CD8-positive, alpha-beta memory T cell (primary cell): ENCODE results near the gene SLC6A5. TPM values are rescaled to one million over a fixed set of nuclear protein-coding genes. Genes with fewer than 3 reads are reported as not detected.

Experiments
- CTCF ChIA-PET: fragments of 350-600 bp; sonication (Branson Sonifier 250); formaldehyde crosslinking; loops from one replicate; lab custom pipeline; 2021; ENCODE audit warnings: antibody characterized with exemption; lab: Charles Lee
- POLR2A ChIA-PET: fragments of 350-600 bp; sonication (Branson Sonifier 250); formaldehyde crosslinking; loops from one replicate; lab custom pipeline; 2021; ENCODE audit warnings: antibody characterized with exemption; lab: Charles Lee
- DNase-seq, 5 donors: peaks; one replicate each; pipeline versions ENCODE4 v3.0.0 to v3.0.0-alpha.2; 2020 to 2022; ENCODE audit warnings: mixed read lengths in 1 of 5
- H3K27ac ChIP-seq: one replicate; pipeline ENCODE4 v1.7.0; 2013; ENCODE audit warnings: low read depth, mild to moderate bottlenecking, low read length, moderate library complexity
- H3K27me3 ChIP-seq: 2 replicates; pipeline ENCODE4 v1.7.0; 2013; ENCODE audit warnings: low read length, mild to moderate bottlenecking; ENCODE audit not compliant: insufficient read depth, poor library complexity, severe bottlenecking
- H3K36me3 ChIP-seq: 2 replicates; pipeline ENCODE4 v1.7.0; 2013; ENCODE audit warnings: mild to moderate bottlenecking, low read length, moderate library complexity; ENCODE audit not compliant: insufficient read depth
- H3K4me1 ChIP-seq: 2 replicates; pipeline ENCODE4 v1.7.0; 2013; ENCODE audit warnings: mild to moderate bottlenecking, low read length, moderate library complexity; ENCODE audit not compliant: insufficient read depth
- H3K4me3 ChIP-seq: 2 replicates; pipeline ENCODE4 v1.7.0; 2013; ENCODE audit warnings: mild to moderate bottlenecking, low read length
- H3K9me3 ChIP-seq: 2 replicates; pipeline ENCODE4 v1.7.0; 2013; ENCODE audit warnings: mild to moderate bottlenecking, low read length
- H3K27ac Mint-ChIP-seq, 8 donors: one replicate each; pipeline ENCODE4 v1.8.0; 2020 to 2021; ENCODE audit warnings: mixed read lengths in 8 of 8, mild to moderate bottlenecking in 6 of 8, inconsistent platforms in 3 of 8, moderate library complexity in 3 of 8
- H3K27me3 Mint-ChIP-seq, 2 donors: one replicate each; pipeline ENCODE4 v1.8.0; 2020 to 2021; ENCODE audit warnings: mixed read lengths in 2 of 2, mild to moderate bottlenecking in 1 of 2, moderate library complexity in 1 of 2
- H3K36me3 Mint-ChIP-seq, 3 donors: one replicate each; pipeline ENCODE4 v1.8.0; 2020 to 2021; ENCODE audit warnings: mixed read lengths in 3 of 3, inconsistent platforms in 1 of 3, mild to moderate bottlenecking in 1 of 3
- H3K4me1 Mint-ChIP-seq, 3 donors: one replicate each; pipeline ENCODE4 v1.8.0; 2020 to 2021; ENCODE audit warnings: mixed read lengths in 3 of 3, inconsistent platforms in 1 of 3, mild to moderate bottlenecking in 1 of 3
- H3K4me3 Mint-ChIP-seq, 7 donors: one replicate each; pipeline ENCODE4 v1.8.0; 2020 to 2021; ENCODE audit warnings: mixed read lengths in 7 of 7, mild to moderate bottlenecking in 6 of 7, moderate library complexity in 4 of 7, inconsistent platforms in 2 of 7
- H3K9me3 Mint-ChIP-seq, 5 donors: one replicate each; pipeline ENCODE4 v1.8.0; 2020 to 2022; ENCODE audit warnings: mixed read lengths in 5 of 5, mild to moderate bottlenecking in 3 of 5, moderate library complexity in 2 of 5, inconsistent platforms in 1 of 5
- polyA plus RNA-seq: library from polyadenylated mRNA; unstranded; fragments of 300-500 nt; fragmentation: Illumina TruSeq; gene quantifications from one replicate; pipeline ENCODE4 v1.2.3, GENCODE V29; 2021
- total RNA-seq, 2 experiments: library from RNA; stranded (reverse); gene quantifications; one replicate each; pipeline ENCODE4 v1.2.3, GENCODE V29; 2021

The SLC6A5 gene
- total and polyA plus RNA-seq, 3 experiments from 2014 or later: not detected

DNA sequence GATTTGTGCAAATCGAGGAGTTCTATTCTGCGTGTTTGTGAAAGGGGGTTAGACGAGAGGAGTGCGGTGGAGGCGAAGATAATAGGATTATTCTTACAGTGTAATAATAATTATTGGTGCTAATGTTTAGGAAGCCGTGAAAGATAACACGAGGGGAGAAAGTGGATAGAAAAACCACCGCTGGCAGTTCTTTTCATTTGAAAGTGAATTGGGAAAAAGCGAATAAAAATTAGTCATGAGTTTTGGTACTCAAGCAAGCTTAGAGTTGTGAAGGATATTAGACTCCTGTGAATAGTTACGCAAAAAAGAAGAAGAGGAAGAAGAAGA, 575 bp downstream of the SLC6A5 start:
- Histone ChIP-seq H3K27ac (no peak overlapping the region), H3K9me3 (no peaks in the 10 kb centered on the region), H3K4me1 (no peaks in the 10 kb centered on the region), H3K27me3 (peaks cover 52% of the 10 kb centered on the region), H3K36me3 (no peaks in the 10 kb centered on the region), H3K4me3 (no peak overlapping the region)
- CTCF ChIA-PET: no interaction called here
- H3K9me3 Mint-ChIP-seq: peaks cover 4 to 13% (median 9%) of the 10 kb centered on the region in 5 donors
- H3K27ac Mint-ChIP-seq: no peak overlapping the region
- POLR2A ChIA-PET: no interaction called here
- DNase-seq: no peak
- H3K4me3 Mint-ChIP-seq: no peak overlapping the region
- peaks cover 82 to 90% of the 10 kb centered on the region in 2 donors for H3K27me3 Mint-ChIP-seq
- H3K36me3 Mint-ChIP-seq: peaks cover 0 to 5% (median 0%) of the 10 kb centered on the region in 3 donors
- H3K4me1 Mint-ChIP-seq: peaks cover 0 to 5% (median 0%) of the 10 kb centered on the region in 3 donors

DNA sequence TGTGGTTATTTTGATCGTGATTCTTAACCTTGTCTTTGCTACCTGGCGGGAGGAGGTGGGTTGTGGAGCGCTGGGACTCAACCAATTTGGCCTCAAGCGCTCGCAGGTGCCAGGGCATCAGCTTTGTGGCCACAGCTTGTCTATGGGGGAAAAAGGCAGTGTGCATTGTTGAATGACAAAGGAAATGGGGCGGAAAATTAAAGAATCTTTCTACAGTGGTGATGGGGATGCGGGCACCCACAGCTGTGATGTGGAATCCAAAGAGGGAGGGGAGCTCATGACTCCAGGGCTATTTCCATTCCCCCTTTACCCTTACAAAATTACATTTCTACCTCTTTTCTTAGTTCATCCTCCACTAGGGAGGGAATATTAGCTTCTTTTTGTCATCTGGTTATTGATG, 1.1 kb downstream of the SLC6A5 start:
- Mint-ChIP-seq H3K4me3 (no peak overlapping the region), H3K27me3 (peaks cover 86 to 91% of the 10 kb centered on the region in 2 donors), H3K4me1 (peaks cover 0 to 5% (median 0%) of the 10 kb centered on the region in 3 donors), H3K9me3 (peaks cover 4 to 13% (median 9%) of the 10 kb centered on the region in 5 donors), H3K27ac (no peak overlapping the region), H3K36me3 (peaks cover 0 to 5% (median 0%) of the 10 kb centered on the region in 3 donors)
- Histone ChIP-seq H3K4me3 (no peak overlapping the region), H3K4me1 (no peaks in the 10 kb centered on the region), H3K36me3 (no peaks in the 10 kb centered on the region), H3K27me3 (peaks cover 56% of the 10 kb centered on the region), H3K9me3 (no peaks in the 10 kb centered on the region), H3K27ac (no peak overlapping the region)
- DNase-seq: no peak
- ChIA-PET CTCF (no interaction called here), POLR2A (no interaction called here)

DNA sequence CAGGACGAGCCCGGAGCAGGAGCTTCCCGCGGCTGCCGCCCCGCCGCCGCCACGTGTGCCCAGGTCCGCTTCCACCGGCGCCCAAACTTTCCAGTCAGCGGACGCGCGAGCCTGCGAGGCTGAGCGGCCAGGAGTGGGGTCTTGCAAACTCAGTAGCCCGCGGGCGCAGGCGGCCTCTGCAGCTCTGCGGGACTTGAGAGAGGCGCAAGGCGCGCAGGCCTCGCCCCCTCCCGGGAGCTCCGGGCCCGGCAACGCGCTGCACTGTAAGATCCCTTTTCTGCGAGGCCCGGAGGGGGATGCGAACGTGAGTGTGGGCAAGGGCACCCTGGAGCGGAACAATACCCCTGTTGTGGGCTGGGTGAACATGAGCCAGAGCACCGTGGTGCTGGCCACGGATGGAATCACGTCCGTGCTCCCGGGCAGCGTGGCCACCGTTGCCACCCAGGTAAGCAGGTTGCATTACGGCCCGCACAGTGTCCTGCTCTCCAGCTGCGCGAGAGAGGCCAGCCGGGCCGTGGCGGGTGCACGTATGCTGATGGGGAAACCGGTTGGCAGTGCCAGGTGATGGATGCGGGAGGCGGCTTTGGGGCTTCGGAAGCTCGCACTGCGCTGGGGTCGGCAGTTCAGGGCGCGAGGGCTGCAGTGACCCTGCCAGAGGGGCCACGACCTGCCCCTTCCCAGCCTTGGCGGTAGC, 2.0 kb downstream of the SLC6A5 start:
- H3K4me1 ChIP-seq: no peaks in the 10 kb centered on the region
- Mint-ChIP-seq H3K36me3 (peaks cover 0 to 5% (median 0%) of the 10 kb centered on the region in 3 donors), H3K4me1 (peaks cover 0 to 5% (median 0%) of the 10 kb centered on the region in 3 donors), H3K27ac (no peak overlapping the region), H3K4me3 (no peak overlapping the region), H3K9me3 (peaks cover 4 to 13% (median 9%) of the 10 kb centered on the region in 5 donors), H3K27me3 (peaks cover 87 to 91% of the 10 kb centered on the region in 2 donors)
- DNase-seq: no peak
- ChIA-PET CTCF (no interaction called here), POLR2A (no interaction called here)
- no peak overlapping the region for H3K4me3 ChIP-seq
- no peak overlapping the region for H3K27ac ChIP-seq
- no peaks in the 10 kb centered on the region for H3K9me3 ChIP-seq
- peaks cover 57% of the 10 kb centered on the region for H3K27me3 ChIP-seq
- no peaks in the 10 kb centered on the region for H3K36me3 ChIP-seq

DNA sequence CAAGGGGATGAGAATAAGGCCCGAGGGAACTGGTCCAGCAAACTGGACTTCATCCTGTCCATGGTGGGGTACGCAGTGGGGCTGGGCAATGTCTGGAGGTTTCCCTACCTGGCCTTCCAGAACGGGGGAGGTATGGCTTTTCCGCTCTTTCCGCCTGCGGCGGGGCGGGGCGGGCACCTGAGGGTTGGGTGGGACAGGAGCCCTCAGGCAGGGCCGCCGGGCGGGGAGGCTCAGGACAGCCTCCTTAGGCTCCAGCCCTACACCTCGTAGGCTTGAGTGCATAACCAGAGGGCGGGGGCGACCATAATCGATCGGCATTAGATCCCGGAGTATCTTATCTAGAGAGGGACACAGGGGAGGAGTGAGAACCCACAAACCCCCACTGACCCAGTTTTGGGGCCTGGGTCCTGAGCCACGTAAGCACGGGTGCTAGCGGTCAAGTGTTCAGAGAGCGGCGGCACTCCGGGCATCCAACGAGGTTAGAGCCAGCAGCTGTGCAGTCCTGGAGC, 4.9 kb downstream of the SLC6A5 start:
- H3K27me3 ChIP-seq: peaks cover 36% of the 10 kb centered on the region
- H3K27me3 Mint-ChIP-seq: peaks cover 77 to 88% of the 10 kb centered on the region in 2 donors
- DNase-seq: no peak

DNA sequence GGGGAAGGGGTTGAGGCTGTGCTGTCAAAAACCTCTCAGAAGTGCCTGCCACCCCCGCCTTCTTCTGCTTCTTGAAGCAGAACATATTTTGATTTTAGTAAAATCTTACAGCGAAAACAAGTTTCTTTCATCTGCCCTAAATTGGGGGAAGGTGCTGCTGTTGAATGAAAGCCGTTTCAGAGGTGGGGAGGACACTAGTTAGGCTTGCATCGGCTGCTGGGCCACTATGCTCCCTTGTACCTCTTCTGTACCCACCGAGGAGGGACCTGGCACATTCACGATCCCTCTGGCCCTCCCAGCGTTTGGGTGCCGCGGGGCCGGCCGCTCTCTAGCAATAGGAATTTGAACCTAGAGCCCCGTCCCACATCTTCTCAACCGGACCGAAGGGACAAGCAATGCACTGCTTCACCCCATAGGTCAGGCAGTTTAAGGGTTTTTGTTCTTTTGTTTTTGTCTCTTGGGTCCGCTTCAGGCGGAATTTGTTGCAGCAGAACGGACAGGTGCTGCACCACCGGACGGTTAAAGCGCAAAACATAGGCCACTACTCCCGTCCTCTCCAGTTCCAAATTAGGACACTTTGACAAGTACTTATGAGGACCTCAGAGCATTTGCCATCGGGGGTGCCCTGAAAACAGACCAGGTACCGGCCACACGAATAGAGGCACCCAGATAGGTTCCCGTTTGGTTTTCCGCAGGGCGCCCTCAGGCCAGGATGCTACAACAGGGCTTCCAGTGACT, 5.6 kb downstream of the SLC6A5 start:
- H3K36me3 ChIP-seq: no peaks in the 10 kb centered on the region
- no peak for DNase-seq
- Mint-ChIP-seq H3K27me3 (peaks cover 75 to 85% of the 10 kb centered on the region in 2 donors), H3K36me3 (peaks cover 0 to 5% (median 0%) of the 10 kb centered on the region in 3 donors), H3K4me3 (no peak overlapping the region), H3K9me3 (peaks cover 1 to 7% (median 6%) of the 10 kb centered on the region in 5 donors), H3K4me1 (peaks cover 1 to 3% (median 2%) of the 10 kb centered on the region in 3 donors), H3K27ac (peak overlapping the region in 1 of 8 donors; percentile 36)
- no peaks in the 10 kb centered on the region for H3K9me3 ChIP-seq
- ChIA-PET CTCF (no interaction called here), POLR2A (no interaction called here)
- no peak overlapping the region for H3K27ac ChIP-seq
- no peaks in the 10 kb centered on the region for H3K4me1 ChIP-seq
- H3K27me3 ChIP-seq: peaks cover 30% of the 10 kb centered on the region
- no peak overlapping the region for H3K4me3 ChIP-seq

More for the DNA sequence above, 4.9 kb downstream of the SLC6A5 start:
- H3K27ac Mint-ChIP-seq: no peak overlapping the region
- H3K9me3 Mint-ChIP-seq: peaks cover 2 to 9% (median 6%) of the 10 kb centered on the region in 5 donors
- H3K36me3 ChIP-seq: no peaks in the 10 kb centered on the region
- CTCF ChIA-PET: no interaction called here
- peaks cover 0 to 5% (median 0%) of the 10 kb centered on the region in 3 donors for H3K36me3 Mint-ChIP-seq
- no peak overlapping the region for H3K4me3 Mint-ChIP-seq
- no peak overlapping the region for H3K4me3 ChIP-seq
- H3K27ac ChIP-seq: no peak overlapping the region
- no peaks in the 10 kb centered on the region for H3K4me1 ChIP-seq
- H3K4me1 Mint-ChIP-seq: no peaks in the 10 kb centered on the region
- H3K9me3 ChIP-seq: no peaks in the 10 kb centered on the region
- POLR2A ChIA-PET: no interaction called here

DNA sequence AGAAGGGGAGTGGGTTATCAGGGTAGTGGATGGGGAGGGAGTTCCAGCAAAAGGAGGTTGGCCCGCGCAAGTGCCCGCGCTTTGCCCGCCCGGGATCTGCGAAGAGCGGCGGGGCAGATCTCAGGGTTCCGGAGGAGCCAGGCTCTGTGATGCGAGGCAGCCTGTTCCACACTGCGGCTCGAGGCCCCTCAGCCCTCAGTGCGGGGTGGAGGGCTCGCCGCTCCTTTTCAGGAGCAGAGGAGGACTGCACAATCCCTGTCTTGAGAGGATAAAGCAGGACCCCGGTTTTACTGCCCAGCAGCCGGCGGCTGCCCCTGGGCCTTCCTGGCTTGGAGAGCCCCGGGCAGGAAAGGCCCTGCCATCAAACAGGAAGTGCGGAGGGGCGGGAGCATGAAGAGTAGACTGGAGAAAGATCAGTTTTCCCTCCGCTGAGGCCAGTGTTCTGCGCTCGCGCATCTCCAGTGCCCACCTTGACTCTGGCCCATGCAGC, 6.2 kb downstream of the SLC6A5 start:
- Histone ChIP-seq H3K27me3 (peaks cover 29% of the 10 kb centered on the region), H3K4me3 (no peak overlapping the region), H3K9me3 (no peaks in the 10 kb centered on the region), H3K36me3 (no peaks in the 10 kb centered on the region), H3K27ac (no peak overlapping the region), H3K4me1 (no peaks in the 10 kb centered on the region)
- Mint-ChIP-seq H3K4me3 (no peak overlapping the region), H3K27me3 (peaks cover 72 to 85% of the 10 kb centered on the region in 2 donors), H3K36me3 (peaks cover 0 to 5% (median 0%) of the 10 kb centered on the region in 3 donors), H3K27ac (no peak overlapping the region), H3K9me3 (peaks cover 0 to 7% (median 2%) of the 10 kb centered on the region in 5 donors), H3K4me1 (peaks cover 6 to 9% (median 7%) of the 10 kb centered on the region in 3 donors)
- DNase-seq: no peak
- CTCF ChIA-PET: no interaction called here
- POLR2A ChIA-PET: no interaction called here

DNA sequence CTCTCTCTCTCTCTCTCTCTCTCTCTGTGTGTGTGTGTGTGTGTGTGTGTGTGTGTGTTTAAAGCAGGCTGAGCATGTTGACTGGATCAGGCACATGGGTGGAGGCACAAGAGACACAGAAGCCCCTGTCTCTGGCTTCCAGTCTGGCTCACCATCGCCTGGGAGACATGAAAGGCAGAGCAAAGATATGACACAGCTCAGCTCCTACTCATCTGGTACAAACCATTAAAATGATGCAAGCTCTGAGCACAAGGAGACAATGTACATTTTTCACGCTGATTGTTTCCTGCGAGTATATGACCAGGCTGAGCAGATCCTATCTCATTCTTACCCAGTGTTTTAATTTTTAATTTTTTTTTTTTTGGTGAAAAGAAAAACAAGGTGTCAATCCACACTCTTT, 9.5 kb downstream of the SLC6A5 start:
- Histone ChIP-seq H3K4me1 (no peaks in the 10 kb centered on the region), H3K36me3 (no peaks in the 10 kb centered on the region), H3K27me3 (peaks cover 26% of the 10 kb centered on the region), H3K4me3 (no peak overlapping the region), H3K9me3 (no peaks in the 10 kb centered on the region), H3K27ac (no peak overlapping the region)
- Mint-ChIP-seq H3K4me1 (peaks cover 6 to 9% (median 7%) of the 10 kb centered on the region in 3 donors), H3K27me3 (peaks cover 56 to 80% of the 10 kb centered on the region in 2 donors), H3K4me3 (no peak overlapping the region), H3K9me3 (no peaks in the 10 kb centered on the region), H3K36me3 (peaks cover 0 to under 1% (median 0%) of the 10 kb centered on the region in 3 donors), H3K27ac (no peak overlapping the region)
- ChIA-PET CTCF (no interaction called here), POLR2A (no interaction called here)
- DNase-seq: no peak
